GM12873 (cell line): ENCODE measurements around the gene TECPR2.

Experiments used
- TF ChIP-seq, protein P1 (sequence below): IDR thresholded peaks from 2 replicates; pipeline ENCODE4 v1.5.1; 2012; ENCODE audit warnings: low read depth, mild to moderate bottlenecking, moderate library complexity, low read length, control low read depth; ENCODE audit not compliant: insufficient read depth; ENCODE audit errors: missing control alignments

Gene TECPR2

DNA sequence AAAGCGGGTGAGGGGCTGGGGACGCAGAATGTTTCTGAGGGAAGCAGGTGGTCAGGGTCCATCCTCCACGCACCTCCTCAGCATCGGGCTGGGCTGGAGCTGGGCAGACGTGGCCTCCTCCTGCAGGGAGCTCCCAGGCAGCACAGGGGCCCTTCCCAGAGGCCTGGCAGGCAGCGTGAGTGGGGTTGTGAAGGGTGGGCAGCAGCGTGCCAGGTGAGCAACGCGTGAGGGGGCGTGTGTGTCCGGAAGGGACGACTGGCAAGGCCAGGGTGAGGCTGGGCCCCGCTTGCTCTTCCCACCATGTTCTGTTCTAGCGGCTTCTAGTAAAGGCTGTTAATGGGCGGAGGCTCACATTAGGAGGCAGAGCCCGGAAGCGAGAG is 129.8 kb downstream of the TECPR2 start:
- TF ChIP-seq, protein P1, sequence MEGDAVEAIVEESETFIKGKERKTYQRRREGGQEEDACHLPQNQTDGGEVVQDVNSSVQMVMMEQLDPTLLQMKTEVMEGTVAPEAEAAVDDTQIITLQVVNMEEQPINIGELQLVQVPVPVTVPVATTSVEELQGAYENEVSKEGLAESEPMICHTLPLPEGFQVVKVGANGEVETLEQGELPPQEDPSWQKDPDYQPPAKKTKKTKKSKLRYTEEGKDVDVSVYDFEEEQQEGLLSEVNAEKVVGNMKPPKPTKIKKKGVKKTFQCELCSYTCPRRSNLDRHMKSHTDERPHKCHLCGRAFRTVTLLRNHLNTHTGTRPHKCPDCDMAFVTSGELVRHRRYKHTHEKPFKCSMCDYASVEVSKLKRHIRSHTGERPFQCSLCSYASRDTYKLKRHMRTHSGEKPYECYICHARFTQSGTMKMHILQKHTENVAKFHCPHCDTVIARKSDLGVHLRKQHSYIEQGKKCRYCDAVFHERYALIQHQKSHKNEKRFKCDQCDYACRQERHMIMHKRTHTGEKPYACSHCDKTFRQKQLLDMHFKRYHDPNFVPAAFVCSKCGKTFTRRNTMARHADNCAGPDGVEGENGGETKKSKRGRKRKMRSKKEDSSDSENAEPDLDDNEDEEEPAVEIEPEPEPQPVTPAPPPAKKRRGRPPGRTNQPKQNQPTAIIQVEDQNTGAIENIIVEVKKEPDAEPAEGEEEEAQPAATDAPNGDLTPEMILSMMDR: no peak

DNA sequence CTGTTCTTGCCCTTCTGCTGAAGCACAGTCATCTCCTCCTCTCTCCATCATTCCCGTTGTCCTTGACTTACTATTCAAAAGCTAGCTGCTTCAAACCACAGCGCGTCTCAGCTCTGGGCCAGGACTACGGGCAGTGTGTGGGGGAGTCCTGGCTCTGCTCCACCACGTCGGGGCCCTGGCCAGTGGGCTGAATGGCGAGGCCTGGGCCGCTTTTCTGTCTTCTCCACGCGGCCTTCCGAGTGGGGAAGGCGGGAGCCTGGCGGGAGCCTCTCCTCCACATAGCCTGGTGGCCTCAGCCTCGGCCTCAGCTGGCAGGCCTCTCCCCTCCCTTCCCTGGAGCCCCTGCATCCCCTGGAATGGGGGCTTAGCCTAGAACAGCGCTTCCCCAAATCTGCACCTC is 130.4 kb downstream of the TECPR2 start:
- TF ChIP-seq, protein P1: no peak

DNA sequence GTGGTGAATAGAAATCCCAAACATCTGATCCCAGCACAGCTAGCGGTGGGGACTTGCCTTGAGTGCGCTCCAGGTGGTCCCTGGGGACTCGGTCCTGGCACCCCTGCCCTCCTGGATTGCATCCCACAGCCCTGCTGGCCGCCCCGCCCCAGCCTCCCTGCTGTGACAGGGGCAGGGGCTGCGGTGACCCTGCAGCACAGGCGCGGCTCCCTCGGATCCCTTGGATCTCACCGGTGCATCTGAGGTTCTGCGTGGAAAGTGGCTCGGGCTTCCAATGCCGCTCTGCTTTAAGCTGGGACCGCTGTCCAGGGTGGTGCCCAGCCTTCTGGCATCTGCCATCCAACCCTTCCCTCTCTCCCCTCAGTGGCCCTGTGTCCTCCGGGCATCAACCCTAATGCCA is 130.8 kb downstream of the TECPR2 start:
- TF ChIP-seq, protein P1: no peak

DNA sequence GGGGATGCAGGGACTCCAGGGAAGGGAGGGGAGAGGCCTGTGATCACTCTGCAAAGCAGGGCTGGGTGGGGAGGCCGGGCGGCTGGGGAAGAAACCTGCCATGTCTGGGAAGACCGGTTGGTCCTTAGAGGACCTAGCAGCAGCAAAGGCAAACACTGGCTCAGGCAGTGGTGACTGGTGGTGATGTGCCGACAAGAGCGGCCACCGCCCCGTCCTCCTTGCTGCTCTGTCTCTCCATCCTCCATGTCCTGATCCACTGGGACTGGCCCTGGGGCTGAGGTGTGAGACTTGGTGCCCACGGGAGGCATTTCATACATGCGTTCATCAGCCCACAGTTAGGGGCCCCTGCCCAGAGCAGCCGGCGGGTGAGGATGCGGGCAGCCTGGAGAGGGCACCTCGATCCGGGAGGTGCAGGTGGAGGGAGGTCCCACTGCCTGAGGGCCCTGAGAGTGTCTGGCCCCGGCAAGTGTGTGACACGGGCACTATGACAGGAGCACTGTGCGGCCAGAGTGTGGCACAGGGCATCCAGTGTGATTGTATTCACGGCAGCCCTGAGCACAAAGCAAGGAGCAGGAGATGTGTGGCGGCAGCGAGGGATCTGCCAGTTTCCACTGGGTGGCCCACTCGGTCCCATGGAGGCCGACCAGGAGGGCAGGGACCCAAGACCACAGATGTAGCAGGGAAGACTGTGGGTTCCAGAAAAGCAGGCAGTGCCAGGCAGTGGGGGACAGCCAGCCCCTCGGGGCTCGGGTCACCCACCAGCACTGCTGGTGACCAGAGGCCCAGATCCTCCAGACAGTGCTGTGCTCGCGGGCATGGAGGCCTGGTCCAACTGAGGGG is 133.0 kb downstream of the TECPR2 start:
- TF ChIP-seq, protein P1: no peak

DNA sequence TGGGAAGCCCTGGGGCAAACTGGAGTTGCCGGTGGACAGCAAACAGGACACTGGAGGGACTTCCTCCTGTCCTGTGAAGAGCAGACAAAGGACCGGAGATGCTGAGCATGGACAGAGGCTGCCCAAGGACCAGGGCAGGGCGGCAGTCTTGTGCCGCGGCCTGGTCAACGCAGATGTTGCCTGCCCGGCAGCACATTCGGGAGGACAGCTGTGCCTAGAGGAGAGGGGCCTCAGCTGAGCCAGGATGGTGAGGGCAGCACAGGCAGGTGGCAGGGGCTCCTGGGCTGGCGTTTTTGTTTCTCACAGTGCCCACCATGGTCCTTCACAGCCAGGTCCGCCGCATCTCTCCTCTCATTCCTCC is 133.6 kb downstream of the TECPR2 start:
- TF ChIP-seq, protein P1: no peak

DNA sequence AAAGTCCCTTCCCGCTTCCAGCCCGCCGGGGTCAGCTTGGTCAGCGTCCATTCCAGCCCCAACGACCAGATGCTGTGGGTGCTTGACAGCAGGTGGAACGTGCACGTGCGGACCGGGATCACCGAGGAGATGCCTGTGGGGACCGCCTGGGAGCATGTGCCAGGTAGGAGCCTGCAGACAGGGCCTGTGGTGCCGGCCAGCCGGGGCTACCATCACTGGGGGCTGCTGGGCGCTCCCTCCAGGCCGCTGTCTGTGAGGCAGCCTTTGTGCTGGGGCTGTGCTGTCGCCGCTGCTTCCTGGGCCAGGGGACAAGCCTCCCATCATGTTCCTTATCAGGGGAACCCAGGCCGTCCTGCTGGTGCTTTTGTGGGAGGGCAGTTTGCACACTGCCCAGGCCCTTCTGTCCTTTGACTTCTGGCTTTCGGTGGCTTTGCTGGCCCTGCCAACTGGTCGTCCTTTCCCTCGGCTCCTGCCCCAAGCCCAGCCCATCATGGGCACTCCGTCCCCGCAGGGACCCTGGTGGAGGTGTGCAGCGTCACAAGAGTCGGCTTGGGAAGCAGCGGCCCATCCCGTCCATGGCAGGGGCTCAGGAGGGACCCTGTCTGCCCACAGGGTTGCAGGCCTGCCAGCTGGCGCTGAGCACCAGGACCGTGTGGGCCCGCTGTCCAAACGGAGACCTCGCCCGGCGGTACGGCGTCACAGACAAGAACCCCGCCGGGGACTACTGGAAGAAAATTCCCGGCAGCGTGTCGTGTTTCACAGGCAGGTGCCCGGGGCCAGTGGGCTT is 134.4 kb downstream of the TECPR2 start:
- TF ChIP-seq, protein P1: no peak

DNA sequence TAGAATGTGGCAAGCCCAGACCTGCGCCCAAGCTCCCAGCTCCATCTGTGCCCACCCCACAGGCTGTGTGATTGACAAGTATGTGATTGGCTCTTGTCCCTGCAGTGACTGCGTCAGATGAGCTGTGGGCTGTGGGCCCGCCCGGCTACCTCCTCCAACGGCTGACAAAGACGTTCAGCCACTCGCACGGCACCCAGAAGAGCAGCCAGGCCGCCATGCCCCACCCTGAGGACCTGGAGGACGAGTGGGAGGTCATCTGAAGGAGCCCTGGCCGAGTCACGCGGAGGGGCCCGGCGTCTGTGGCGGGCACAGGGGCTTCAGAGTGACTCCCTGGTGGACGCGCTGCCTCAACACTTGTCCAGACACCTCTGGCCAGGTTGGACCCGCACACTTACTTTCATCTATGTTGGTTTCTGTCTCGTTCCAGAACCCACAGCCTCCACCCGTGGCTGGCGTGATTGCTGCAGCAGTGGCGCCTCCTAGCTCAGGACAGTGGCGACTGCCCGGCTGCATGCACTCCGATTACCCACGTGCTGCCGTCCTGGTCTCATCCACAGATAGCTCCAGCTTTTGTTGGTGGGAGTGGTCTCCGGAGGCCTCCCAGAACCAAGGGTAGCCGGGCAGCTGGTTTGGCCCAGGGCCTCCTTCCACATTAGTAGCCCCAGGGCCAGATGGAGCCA is 135.4 kb downstream of the TECPR2 start:
- TF ChIP-seq, protein P1: no peak
